Measurements from ENCODE around the gene PRDM16. TPM values are rescaled to one million over a fixed set of nuclear protein-coding genes. Genes with fewer than 3 reads are reported as not detected.

Gene PRDM16
- total RNA-seq, 1 donor from 2014 or later, result 0.43 TPM

- Mint-ChIP-seq H3K36me3 (ENCODE audit: low read depth, unreplicated experiment) (no peaks in the 10 kb centered on the region), H3K27ac (ENCODE audit: unreplicated experiment) (no peak overlapping the region), H3K27me3 (ENCODE audit: low read depth, unreplicated experiment) (peaks cover 70% of the 10 kb centered on the region), H3K4me3 (ENCODE audit: unreplicated experiment) (peak overlapping the region; percentile 75), H3K9me3 (ENCODE audit: unreplicated experiment) (no peaks in the 10 kb centered on the region), H3K4me1 (ENCODE audit: low read depth, unreplicated experiment) (peaks cover 3% of the 10 kb centered on the region)
- Histone ChIP-seq H2AFZ (ENCODE audit: low read depth, low read length) (no peak overlapping the region), H3K4me3 (ENCODE audit: insufficient read depth, low read depth, low read length) (no peak overlapping the region), H3K79me2 (ENCODE audit: insufficient read depth, low read length) (no peaks in the 10 kb centered on the region), H3K9ac (ENCODE audit: low read length) (peak overlapping the region; percentile 27), H3K4me2 (ENCODE audit: low read length) (peak overlapping the region; percentile 67), H3K27ac (ENCODE audit: low read depth, low read length) (no peak overlapping the region), H4K20me1 (ENCODE audit: insufficient read depth, low read length) (peaks cover 4% of the 10 kb centered on the region), H3K27me3 (ENCODE audit: insufficient read depth, low read length) (peaks cover 15% of the 10 kb centered on the region), H3K9me3 (ENCODE audit: insufficient read depth, low read depth, low read length) (no peaks in the 10 kb centered on the region), H3K36me3 (ENCODE audit: insufficient read depth, low read length) (no peaks in the 10 kb centered on the region), H3K4me1 (ENCODE audit: insufficient read depth, low read length) (peaks cover 4% of the 10 kb centered on the region)
- FAIRE-seq (no peak), DNase-seq (ENCODE audit: low read depth) (no peak)
- TF ChIP-seq EZH2 (IDR thresholded peaks at IDR 0.05; ENCODE audit: insufficient read depth, low read length) (peak; percentile 62), CTCF (IDR thresholded peaks at IDR 0.05; ENCODE audit: insufficient read depth, low read depth, low read length) (no peak)
Observed at GRCh38 chr1:3393024-3393986, 324.3 kb downstream of the PRDM16 start.

GRCh38 chr1:3393987-3394920, 325.3 kb downstream of the PRDM16 start:
- Histone ChIP-seq H3K27me3 (ENCODE audit: insufficient read depth, low read length) (peaks cover 15% of the 10 kb centered on the region), H3K36me3 (ENCODE audit: insufficient read depth, low read length) (no peaks in the 10 kb centered on the region), H4K20me1 (ENCODE audit: insufficient read depth, low read length) (peaks cover 4% of the 10 kb centered on the region), H3K4me2 (ENCODE audit: low read length) (peak overlapping the region; percentile 67), H3K27ac (ENCODE audit: low read depth, low read length) (no peak overlapping the region), H3K79me2 (ENCODE audit: insufficient read depth, low read length) (no peaks in the 10 kb centered on the region), H3K4me1 (ENCODE audit: insufficient read depth, low read length) (peaks cover 4% of the 10 kb centered on the region), H3K4me3 (ENCODE audit: insufficient read depth, low read depth, low read length) (no peak overlapping the region), H3K9ac (ENCODE audit: low read length) (peak overlapping the region; percentile 27), H3K9me3 (ENCODE audit: insufficient read depth, low read depth, low read length) (no peaks in the 10 kb centered on the region), H2AFZ (ENCODE audit: low read depth, low read length) (no peak overlapping the region)
- no peak for TF ChIP-seq CTCF (IDR thresholded peaks at IDR 0.05; ENCODE audit: insufficient read depth, low read depth, low read length)
- no peak for TF ChIP-seq EZH2 (IDR thresholded peaks at IDR 0.05; ENCODE audit: insufficient read depth, low read length)
- H3K9me3 Mint-ChIP-seq (ENCODE audit: unreplicated experiment), result no peaks in the 10 kb centered on the region
- no peak overlapping the region for H3K27ac Mint-ChIP-seq (ENCODE audit: unreplicated experiment)
- no peaks in the 10 kb centered on the region for H3K36me3 Mint-ChIP-seq (ENCODE audit: low read depth, unreplicated experiment)
- H3K27me3 Mint-ChIP-seq (ENCODE audit: low read depth, unreplicated experiment), result peaks cover 74% of the 10 kb centered on the region
- no peak for FAIRE-seq
- no peak for DNase-seq (ENCODE audit: low read depth)
- H3K4me1 Mint-ChIP-seq (ENCODE audit: low read depth, unreplicated experiment), result peaks cover 3% of the 10 kb centered on the region
- H3K4me3 Mint-ChIP-seq (ENCODE audit: unreplicated experiment), result no peak overlapping the region

Data from astrocyte (in vitro differentiated cells and primary cell).